HG02623 (cell line): ENCODE measurements around the gene FBF1.
A peak's percentile ranks its signal among the peaks of the same experiment; 100 is the strongest.

ENCODE experiments used
- ATAC-seq: cut with Tn5 transposase; IDR thresholded peaks from one replicate; pipeline ENCODE4 v1.9.1; 2021; ENCODE audit warnings: moderate library complexity; ENCODE audit not compliant: unreplicated experiment

FBF1 gene

DNA sequence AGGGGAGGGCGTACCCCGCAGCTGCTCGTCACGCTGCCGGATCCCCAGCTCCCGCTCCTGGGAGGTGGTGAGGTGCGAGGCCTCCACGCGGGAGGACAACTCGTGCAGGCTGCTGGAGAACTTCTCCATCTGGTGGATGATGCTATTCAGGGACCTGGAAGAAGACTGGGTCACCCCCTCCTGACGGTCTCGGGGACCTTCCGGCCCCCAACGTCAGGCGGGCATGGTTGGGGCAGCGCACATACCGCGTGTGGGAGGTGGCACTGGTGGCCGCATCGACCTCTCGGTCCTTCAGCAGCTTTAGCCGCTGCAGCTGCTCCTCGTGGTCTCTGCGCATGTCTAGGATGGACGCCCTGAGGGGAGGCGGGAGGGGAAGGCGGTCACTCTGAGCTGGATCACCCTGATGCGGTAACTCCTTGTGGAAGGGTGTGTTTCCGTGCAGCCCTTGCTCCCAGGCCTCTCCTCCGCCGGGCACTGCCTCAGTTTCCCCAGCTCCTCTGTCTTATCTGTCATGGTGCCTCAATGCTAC is 22.9 kb downstream of the FBF1 start:
- no peak for ATAC-seq

- ATAC-seq, result no peak
Observed at GRCh38 chr17:75917141-75917916, 23.5 kb downstream of the FBF1 start.

DNA sequence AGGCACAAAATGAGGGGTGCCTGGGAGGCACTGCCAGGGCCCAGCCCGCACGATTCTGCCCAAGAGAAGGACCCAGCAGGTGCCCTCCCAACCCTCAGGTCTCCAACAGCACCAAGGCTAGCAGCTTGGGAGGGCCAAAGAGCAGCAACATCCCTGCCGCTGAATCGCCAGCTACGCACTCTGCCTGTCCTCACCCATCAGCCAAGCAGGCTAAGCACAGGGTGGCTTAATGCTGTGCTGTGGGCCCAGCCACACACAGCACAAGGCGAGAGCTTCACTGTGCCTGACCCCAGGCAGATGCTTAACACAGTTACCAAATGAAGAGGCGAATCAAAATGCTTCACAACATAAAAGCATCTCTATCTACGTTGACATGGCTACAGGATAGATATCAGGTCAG is 25.6 kb downstream of the FBF1 start:
- no peak for ATAC-seq

GRCh38 chr17:75914643-75915267 is 26.1 kb downstream of the FBF1 start:
- ATAC-seq, result no peak

- ATAC-seq, result no peak
Observed at GRCh38 chr17:75913537-75914210, 27.2 kb downstream of the FBF1 start.

GRCh38 chr17:75910699-75911098 is 30.1 kb downstream of the FBF1 start:
- no peak for ATAC-seq

GRCh38 chr17:75909812-75910274 is 31.0 kb downstream of the FBF1 start:
- no peak for ATAC-seq

- ATAC-seq, result no peak
Observed at GRCh38 chr17:75909051-75909811, 31.6 kb downstream of the FBF1 start.

DNA sequence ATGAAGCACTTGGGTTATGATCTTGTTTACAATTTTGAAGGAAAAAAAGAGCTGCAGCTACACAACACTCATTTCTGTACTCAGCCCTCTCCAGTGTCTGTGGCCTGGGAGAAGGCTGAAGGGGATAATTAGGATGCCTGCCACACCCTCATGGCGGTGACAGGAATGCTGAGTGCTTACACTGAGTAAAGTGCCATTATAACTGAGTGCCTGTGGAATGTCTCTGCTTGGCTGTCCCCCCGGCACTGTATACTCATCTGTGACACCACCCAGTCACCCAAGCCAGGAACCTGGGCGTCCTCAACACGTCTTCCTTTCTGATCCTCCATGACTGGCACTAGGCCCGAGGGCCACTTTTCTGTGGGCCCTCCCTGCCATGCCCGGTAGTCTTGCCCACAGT is 32.6 kb downstream of the FBF1 start:
- no peak for ATAC-seq

GRCh38 chr17:75906143-75906884 is 34.5 kb downstream of the FBF1 start:
- ATAC-seq, result no peak

GRCh38 chr17:75904749-75905521 is 35.9 kb downstream of the FBF1 start, which contains the start of gene MRPL38:
TSS of gene MRPL38 (minus strand) at chr17:75904884. CDS start at chr17:75904875, 9 bp downstream.
- ATAC-seq, result peak; percentile 92

DNA sequence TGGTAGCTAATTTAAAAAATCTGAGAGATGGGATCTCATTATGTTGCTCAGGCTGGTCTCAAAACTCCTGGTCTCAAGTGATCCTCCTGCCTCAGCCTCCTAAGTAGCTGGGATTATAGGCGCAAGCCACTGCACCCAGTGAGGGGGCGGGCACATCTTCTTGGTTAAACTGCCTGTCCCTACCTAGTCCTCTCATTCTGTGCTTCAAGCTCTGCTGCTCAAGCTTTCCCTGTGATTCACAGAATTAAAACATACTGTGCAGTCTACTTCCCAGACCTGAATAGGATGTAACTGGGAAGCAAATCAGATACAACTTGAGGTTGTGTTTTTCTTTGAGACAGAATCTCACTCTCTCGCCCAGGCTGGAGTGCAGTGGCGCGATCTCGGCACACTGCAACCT is 38.4 kb downstream of the FBF1 start:
- no peak for ATAC-seq

DNA sequence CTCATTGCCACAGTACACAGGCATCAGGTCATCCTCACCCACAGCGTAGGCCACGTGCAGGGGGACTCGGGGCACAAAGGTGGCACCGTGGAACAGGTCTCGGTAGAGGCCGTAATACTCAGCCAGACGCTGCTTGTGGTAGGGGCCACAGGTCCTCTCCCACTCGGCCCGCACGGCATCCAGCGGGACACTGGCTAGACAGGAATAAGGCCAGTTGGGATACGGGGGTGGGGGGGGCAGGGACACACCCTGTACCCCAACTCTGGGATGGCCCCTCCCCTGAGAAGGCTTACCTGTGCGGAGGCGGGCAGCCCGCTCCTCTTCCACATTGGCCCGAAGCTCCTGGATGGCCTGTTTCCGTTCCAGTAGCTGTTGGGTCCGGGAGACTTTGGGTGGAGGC is 39.1 kb downstream of the FBF1 start:
- no peak for ATAC-seq

DNA sequence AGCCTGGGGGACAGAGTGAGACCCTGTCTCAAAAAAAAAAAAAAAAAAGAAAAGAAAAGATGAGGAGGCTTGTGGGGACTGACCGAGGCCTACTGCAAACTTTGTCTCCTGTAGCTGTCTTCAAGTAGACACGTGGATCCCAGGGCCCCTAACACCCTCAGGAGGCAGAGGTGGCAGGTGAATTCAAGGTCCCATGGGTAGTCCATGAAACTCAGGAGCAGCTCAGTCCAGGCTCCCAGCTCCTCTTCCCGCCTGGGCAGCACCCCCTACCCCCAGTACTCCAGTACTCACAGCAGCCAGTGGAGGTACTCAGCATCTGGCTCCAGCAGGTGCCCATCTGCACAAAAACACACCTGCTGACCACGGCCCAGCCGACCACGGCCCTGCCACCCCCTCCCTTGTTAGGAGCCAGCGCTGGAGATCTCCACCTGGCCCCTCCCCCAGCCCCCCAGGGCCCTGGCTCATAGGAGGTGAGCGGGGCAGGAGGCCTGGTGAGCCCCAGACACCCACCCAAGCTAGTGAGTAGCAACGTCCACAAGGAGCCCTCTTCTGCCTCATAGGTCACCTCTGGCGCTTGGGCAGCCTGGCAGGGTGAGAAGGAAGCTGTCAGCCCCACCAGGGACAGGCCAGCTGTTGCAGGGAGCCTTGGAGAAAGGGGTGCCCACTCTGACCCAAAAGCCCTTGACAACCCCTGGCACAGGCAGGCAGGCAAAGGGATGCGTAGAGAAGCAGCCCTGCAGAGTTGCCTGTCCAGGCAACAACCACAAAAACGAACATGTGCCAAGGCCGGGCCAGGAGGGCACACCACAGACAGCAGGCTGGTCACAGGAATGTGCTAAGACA is 39.9 kb downstream of the FBF1 start:
- ATAC-seq, result no peak

- no peak for ATAC-seq
Observed at GRCh38 chr17:75899767-75900468, 40.9 kb downstream of the FBF1 start.

GRCh38 chr17:75899353-75899752 is 41.5 kb downstream of the FBF1 start:
- no peak for ATAC-seq

- no peak for ATAC-seq
Observed at GRCh38 chr17:75898791-75899190, 42.1 kb downstream of the FBF1 start.

DNA sequence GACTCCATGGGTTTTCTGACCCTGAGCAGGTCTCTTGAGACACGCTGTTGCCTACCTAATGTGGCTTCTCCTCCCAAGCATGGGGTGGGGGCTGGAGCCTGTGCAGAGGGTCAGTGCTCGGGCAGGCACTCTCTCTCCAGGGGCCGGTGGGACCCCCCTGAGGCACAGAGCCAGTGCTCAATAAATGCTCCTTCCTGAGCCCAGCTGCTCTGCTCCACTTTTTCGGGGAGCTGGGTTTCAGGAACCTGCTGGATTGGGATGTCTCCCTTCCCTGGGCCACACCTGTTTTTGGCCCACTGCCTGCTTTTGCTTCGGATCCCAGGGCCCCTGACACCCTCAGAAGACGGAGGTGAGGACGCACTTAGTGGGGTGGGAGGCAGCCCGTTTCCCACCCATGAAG is 42.8 kb downstream of the FBF1 start:
- ATAC-seq, result no peak
